Measurements from ENCODE around the gene TTLL4. TPM values are rescaled to one million over a fixed set of nuclear protein-coding genes. Genes with fewer than 3 reads are reported as not detected.

Gene TTLL4
- total RNA-seq, 2 experiments from 2014 or later, result 38.2 to 68.0 TPM

- no peak overlapping the region for H2AFZ ChIP-seq (ENCODE audit: low read length)
- intact Hi-C loops (cut with micrococcal nuclease; ENCODE audit: unreplicated experiment), result no loop called here
- TF ChIP-seq CTCF (conservative IDR thresholded peaks at IDR 0.05; ENCODE audit: low read length) (no peak), EZH2phosphoT487 (IDR thresholded peaks at IDR 0.05; ENCODE audit: borderline replicate concordance, low read depth, low read length) (no peak)
- DNase-seq (ENCODE audit: low spot score), result no peak
- H4K20me1 ChIP-seq (ENCODE audit: insufficient read depth, low read length), result no peaks in the 10 kb centered on the region
- POLR2A ChIA-PET, result no interaction called here
- H3K9me2 ChIP-seq (ENCODE audit: insufficient read depth, low read length), result no peaks in the 10 kb centered on the region
- BruUV-seq (replicated peaks), result no TSS peak
- CTCF ChIA-PET (ENCODE audit: unreplicated experiment), result interaction anchor here (0.6 kb wide), 1 partner anchor 1126 kb away, joined by 6 read pairs; no protein-coding TSS in a partner anchor
- no peak overlapping the region for H3K4me3 ChIP-seq (ENCODE audit: low read depth, low read length, poor library complexity, severe bottlenecking)
- no peaks in the 10 kb centered on the region for H3K9me3 ChIP-seq (ENCODE audit: low read length)
- no peaks in the 10 kb centered on the region for H3K4me1 ChIP-seq (ENCODE audit: insufficient read depth, low read length, poor library complexity, severe bottlenecking)
- no peak overlapping the region for H3K27ac ChIP-seq (ENCODE audit: low read depth, low read length, poor library complexity, severe bottlenecking)
- no peak overlapping the region for H3K4me2 ChIP-seq (ENCODE audit: low read length)
- H3K36me3 ChIP-seq (ENCODE audit: insufficient read depth, low read length), result peaks cover 95% of the 10 kb centered on the region
- H3K79me2 ChIP-seq (ENCODE audit: insufficient read depth, low read depth, low read length), result no peaks in the 10 kb centered on the region
Observed at GRCh38 chr2:218745559-218746469, 35.2 kb downstream of the TTLL4 start.

GRCh38 chr2:218746470-218746795 lies 35.8 kb downstream of the TTLL4 start:
- H3K4me1 ChIP-seq (ENCODE audit: insufficient read depth, low read length, poor library complexity, severe bottlenecking), result no peaks in the 10 kb centered on the region
- no peaks in the 10 kb centered on the region for H3K9me3 ChIP-seq (ENCODE audit: low read length)
- no peak overlapping the region for H3K4me3 ChIP-seq (ENCODE audit: low read depth, low read length, poor library complexity, severe bottlenecking)
- no peak for TF ChIP-seq EZH2phosphoT487 (IDR thresholded peaks at IDR 0.05; ENCODE audit: borderline replicate concordance, low read depth, low read length)
- ChIA-PET POLR2A (interaction anchor here (0.9 kb wide), 1 partner anchor 98 kb away, joined by 4 read pairs; no protein-coding TSS in a partner anchor), CTCF (ENCODE audit: unreplicated experiment) (no interaction called here)
- peaks cover 95% of the 10 kb centered on the region for H3K36me3 ChIP-seq (ENCODE audit: insufficient read depth, low read length)
- H3K4me2 ChIP-seq (ENCODE audit: low read length), result no peak overlapping the region
- H3K9me2 ChIP-seq (ENCODE audit: insufficient read depth, low read length), result no peaks in the 10 kb centered on the region
- no peaks in the 10 kb centered on the region for H4K20me1 ChIP-seq (ENCODE audit: insufficient read depth, low read length)
- no peak overlapping the region for H3K27ac ChIP-seq (ENCODE audit: low read depth, low read length, poor library complexity, severe bottlenecking)
- no peaks in the 10 kb centered on the region for H3K79me2 ChIP-seq (ENCODE audit: insufficient read depth, low read depth, low read length)
- no TSS peak for BruUV-seq (replicated peaks)
- intact Hi-C loops (cut with micrococcal nuclease; ENCODE audit: unreplicated experiment), result no loop called here
- no peak for DNase-seq (ENCODE audit: low spot score)
- no peak overlapping the region for H2AFZ ChIP-seq (ENCODE audit: low read length)

GRCh38 chr2:218746960-218747359 lies 36.3 kb downstream of the TTLL4 start:
- H3K79me2 ChIP-seq (ENCODE audit: insufficient read depth, low read depth, low read length), result no peaks in the 10 kb centered on the region
- intact Hi-C loops (cut with micrococcal nuclease; ENCODE audit: unreplicated experiment), result no loop called here
- H2AFZ ChIP-seq (ENCODE audit: low read length), result no peak overlapping the region
- H3K4me2 ChIP-seq (ENCODE audit: low read length), result no peak overlapping the region
- no TSS peak for BruUV-seq (replicated peaks)
- CTCF ChIA-PET (ENCODE audit: unreplicated experiment), result no interaction called here
- H3K36me3 ChIP-seq (ENCODE audit: insufficient read depth, low read length), result peaks cover 92% of the 10 kb centered on the region
- no peak overlapping the region for H3K27ac ChIP-seq (ENCODE audit: low read depth, low read length, poor library complexity, severe bottlenecking)
- H4K20me1 ChIP-seq (ENCODE audit: insufficient read depth, low read length), result no peaks in the 10 kb centered on the region
- DNase-seq (ENCODE audit: low spot score), result no peak
- H3K4me1 ChIP-seq (ENCODE audit: insufficient read depth, low read length, poor library complexity, severe bottlenecking), result no peaks in the 10 kb centered on the region
- POLR2A ChIA-PET, result interaction anchor here (0.9 kb wide), 1 partner anchor 99 kb away, joined by 4 read pairs; no protein-coding TSS in a partner anchor
- H3K9me2 ChIP-seq (ENCODE audit: insufficient read depth, low read length), result no peaks in the 10 kb centered on the region
- no peak for TF ChIP-seq EZH2phosphoT487 (IDR thresholded peaks at IDR 0.05; ENCODE audit: borderline replicate concordance, low read depth, low read length)
- no peaks in the 10 kb centered on the region for H3K9me3 ChIP-seq (ENCODE audit: low read length)
- H3K4me3 ChIP-seq (ENCODE audit: low read depth, low read length, poor library complexity, severe bottlenecking), result no peak overlapping the region

Measured in OCI-LY7 (cell line).